ENCODE measurements around the gene SPO11.

Gene SPO11

GRCh38 chr20:57329608-57330221 lies at the start of gene SPO11:
TSS of gene SPO11 (plus strand) at chr20:57329803. CDS start at chr20:57329868, 65 bp downstream.
- no peak for DNase-seq (ENCODE audit: low read depth)

- DNase-seq (ENCODE audit: low read depth), result no peak
Measured at GRCh38 chr20:57280221-57280620, 49.4 kb upstream of the SPO11 start.

GRCh38 chr20:57281900-57282299 lies 47.7 kb upstream of the SPO11 start:
- no peak for DNase-seq (ENCODE audit: low read depth)

GRCh38 chr20:57282670-57283361 lies 46.8 kb upstream of the SPO11 start:
- no peak for DNase-seq (ENCODE audit: low read depth)

GRCh38 chr20:57283860-57284259 lies 45.7 kb upstream of the SPO11 start:
- no peak for DNase-seq (ENCODE audit: low read depth)

GRCh38 chr20:57287007-57287880 lies 42.4 kb upstream of the SPO11 start:
- DNase-seq (ENCODE audit: low read depth), result no peak

GRCh38 chr20:57287901-57288300 lies 41.7 kb upstream of the SPO11 start:
- DNase-seq (ENCODE audit: low read depth), result no peak

GRCh38 chr20:57288651-57289277 lies 40.8 kb upstream of the SPO11 start:
- DNase-seq (ENCODE audit: low read depth), result no peak

GRCh38 chr20:57289391-57290177 lies 40.0 kb upstream of the SPO11 start:
- no peak for DNase-seq (ENCODE audit: low read depth)

- no peak for DNase-seq (ENCODE audit: low read depth)
Measured at GRCh38 chr20:57290178-57290484, 39.5 kb upstream of the SPO11 start.

- no peak for DNase-seq (ENCODE audit: low read depth)
Measured at GRCh38 chr20:57291003-57291402, 38.6 kb upstream of the SPO11 start.

GRCh38 chr20:57291694-57292093 lies 37.9 kb upstream of the SPO11 start:
- no peak for DNase-seq (ENCODE audit: low read depth)

GRCh38 chr20:57292611-57293010 lies 37.0 kb upstream of the SPO11 start:
- DNase-seq (ENCODE audit: low read depth), result no peak

GRCh38 chr20:57293995-57294394 lies 35.6 kb upstream of the SPO11 start:
- no peak for DNase-seq (ENCODE audit: low read depth)

- no peak for DNase-seq (ENCODE audit: low read depth)
Measured at GRCh38 chr20:57294550-57294949, 35.1 kb upstream of the SPO11 start.

GRCh38 chr20:57298457-57298856 lies 31.1 kb upstream of the SPO11 start:
- DNase-seq (ENCODE audit: low read depth), result no peak

- DNase-seq (ENCODE audit: low read depth), result no peak
Measured at GRCh38 chr20:57301026-57301425, 28.6 kb upstream of the SPO11 start.

- DNase-seq (ENCODE audit: low read depth), result no peak
Measured at GRCh38 chr20:57306747-57307146, 22.9 kb upstream of the SPO11 start.

- DNase-seq (ENCODE audit: low read depth), result no peak
Measured at GRCh38 chr20:57308451-57309271, 20.9 kb upstream of the SPO11 start.

- DNase-seq (ENCODE audit: low read depth), result no peak
Measured at GRCh38 chr20:57309544-57310115, 20.0 kb upstream of the SPO11 start.
